A549 (cell line): ENCODE results near the gene HOXA13.

Experiments used
- ELK1 ChIP-seq: fragments of 150-350 bp; IDR thresholded peaks from 2 replicates; pipeline ENCODE4 v1.6.1; 2014; ENCODE audit warnings: low read depth, mild to moderate bottlenecking, low read length
- USF2 ChIP-seq: fragments of 450-650 bp; IDR thresholded peaks from 2 replicates; pipeline ENCODE4 v1.6.1; 2014; ENCODE audit warnings: antibody characterized with exemption

- TF ChIP-seq USF2 = no peak
- TF ChIP-seq ELK1 = no peak
These were observed 45.5 kb downstream of the HOXA13 start for GRCh38 chr7:27154369-27154768.
